Measurements from ENCODE around the gene MAGEC2. TPM values are rescaled to one million over a fixed set of nuclear protein-coding genes. Genes with fewer than 3 reads are reported as not detected.

The MAGEC2 gene
- total RNA-seq, 4 donors from 2014 or later: not detected

DNA sequence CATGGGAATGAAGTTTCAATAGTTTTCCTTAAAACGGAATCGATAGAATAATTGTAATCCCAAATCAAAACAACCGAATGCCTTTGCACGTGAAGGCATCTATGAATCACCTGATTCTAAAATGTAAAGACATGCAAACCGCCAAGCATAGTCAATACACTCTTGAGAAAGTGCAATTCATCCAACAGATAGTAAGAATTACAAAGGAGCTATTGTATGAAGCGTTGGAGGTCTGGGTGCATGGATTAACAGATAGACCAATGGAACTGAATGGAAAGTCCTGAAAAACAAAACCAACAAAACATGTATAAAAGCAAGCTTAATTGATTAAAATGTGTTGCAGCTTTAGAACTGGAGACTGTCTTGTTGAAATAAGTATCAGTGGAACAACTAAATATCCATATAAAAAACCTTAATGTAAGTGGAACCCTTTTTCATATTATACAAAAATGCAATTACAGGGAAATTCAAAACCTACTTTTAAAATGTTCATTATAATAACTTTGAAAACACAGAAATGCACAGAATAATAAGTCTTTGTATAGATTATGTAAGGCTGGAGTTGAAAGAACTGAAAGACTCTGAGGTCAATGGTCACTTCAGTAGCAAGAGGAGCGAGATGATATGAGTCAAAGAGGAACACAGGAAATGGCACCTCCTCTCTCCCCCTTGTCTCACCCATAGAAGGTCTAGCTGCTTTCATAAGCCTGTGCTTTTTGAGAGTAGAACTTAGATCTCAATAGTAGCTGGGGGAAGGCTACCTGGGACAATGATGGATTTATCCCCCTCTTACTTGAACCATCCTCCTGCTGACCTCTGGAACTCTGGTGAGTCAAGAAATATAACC, 20.1 kb downstream of the MAGEC2 start:
- no peak overlapping the region for H3K4me3 ChIP-seq (ENCODE audit: low read depth, poor library complexity, severe bottlenecking)
- intact Hi-C loops (cut with DNase I; ENCODE audit: low total_unique reads): no loop called here
- TF ChIP-seq, protein P1, sequence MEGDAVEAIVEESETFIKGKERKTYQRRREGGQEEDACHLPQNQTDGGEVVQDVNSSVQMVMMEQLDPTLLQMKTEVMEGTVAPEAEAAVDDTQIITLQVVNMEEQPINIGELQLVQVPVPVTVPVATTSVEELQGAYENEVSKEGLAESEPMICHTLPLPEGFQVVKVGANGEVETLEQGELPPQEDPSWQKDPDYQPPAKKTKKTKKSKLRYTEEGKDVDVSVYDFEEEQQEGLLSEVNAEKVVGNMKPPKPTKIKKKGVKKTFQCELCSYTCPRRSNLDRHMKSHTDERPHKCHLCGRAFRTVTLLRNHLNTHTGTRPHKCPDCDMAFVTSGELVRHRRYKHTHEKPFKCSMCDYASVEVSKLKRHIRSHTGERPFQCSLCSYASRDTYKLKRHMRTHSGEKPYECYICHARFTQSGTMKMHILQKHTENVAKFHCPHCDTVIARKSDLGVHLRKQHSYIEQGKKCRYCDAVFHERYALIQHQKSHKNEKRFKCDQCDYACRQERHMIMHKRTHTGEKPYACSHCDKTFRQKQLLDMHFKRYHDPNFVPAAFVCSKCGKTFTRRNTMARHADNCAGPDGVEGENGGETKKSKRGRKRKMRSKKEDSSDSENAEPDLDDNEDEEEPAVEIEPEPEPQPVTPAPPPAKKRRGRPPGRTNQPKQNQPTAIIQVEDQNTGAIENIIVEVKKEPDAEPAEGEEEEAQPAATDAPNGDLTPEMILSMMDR (IDR thresholded peaks at IDR 0.05): no peak
- no peak for DNase-seq (ENCODE audit: low spot score in 2 of 2)
- WGBS, 2 donors: 79 to 87% methylated on average over 7 of the region's 7 CpGs

DNA sequence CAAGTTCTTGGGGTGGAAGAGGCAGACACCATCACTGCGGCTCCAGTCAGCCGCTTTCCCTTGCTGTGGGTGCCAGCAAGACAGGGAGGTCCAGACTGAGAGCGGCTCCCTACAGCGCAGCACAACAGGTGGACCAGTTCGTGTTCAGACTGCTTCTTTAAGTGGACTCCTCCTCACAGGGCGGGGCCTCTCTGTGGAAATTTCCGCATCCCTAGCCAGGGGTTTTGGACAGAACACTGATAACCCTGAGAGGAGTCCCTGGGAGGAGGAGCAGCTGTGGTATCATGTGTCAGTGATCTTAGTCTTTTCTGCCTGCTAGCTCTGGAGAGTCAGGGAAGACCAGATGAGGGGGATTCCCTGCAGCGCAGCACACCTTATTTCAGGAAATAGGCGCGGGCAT, 48.5 kb downstream of the MAGEC2 start:
- 73 to 91% methylated on average over 9 to 10 of the region's 10 CpGs for WGBS, 2 donors
- no peak for TF ChIP-seq POLR2A (IDR thresholded peaks at IDR 0.05)
- TF ChIP-seq, protein P1 (IDR thresholded peaks at IDR 0.05): no peak
- intact Hi-C loops (cut with DNase I; ENCODE audit: low total_unique reads): no loop called here
- H3K4me3 ChIP-seq (ENCODE audit: low read depth, poor library complexity, severe bottlenecking): no peak overlapping the region
- DNase-seq (ENCODE audit: low spot score in 2 of 2): no peak
